Bladder microvascular endothelial cell (primary cell): Measurements from ENCODE around the gene HDX. TPM values are rescaled to one million over a fixed set of nuclear protein-coding genes. Genes with fewer than 3 reads are reported as not detected.

Experiments
- total RNA-seq: library from RNA; depleted of rRNA; stranded (reverse); fragments of >200 nt; gene quantifications from 2 replicates; pipeline ENCODE4 v1.2.3, GENCODE V29; 2014

Gene HDX, protein sequence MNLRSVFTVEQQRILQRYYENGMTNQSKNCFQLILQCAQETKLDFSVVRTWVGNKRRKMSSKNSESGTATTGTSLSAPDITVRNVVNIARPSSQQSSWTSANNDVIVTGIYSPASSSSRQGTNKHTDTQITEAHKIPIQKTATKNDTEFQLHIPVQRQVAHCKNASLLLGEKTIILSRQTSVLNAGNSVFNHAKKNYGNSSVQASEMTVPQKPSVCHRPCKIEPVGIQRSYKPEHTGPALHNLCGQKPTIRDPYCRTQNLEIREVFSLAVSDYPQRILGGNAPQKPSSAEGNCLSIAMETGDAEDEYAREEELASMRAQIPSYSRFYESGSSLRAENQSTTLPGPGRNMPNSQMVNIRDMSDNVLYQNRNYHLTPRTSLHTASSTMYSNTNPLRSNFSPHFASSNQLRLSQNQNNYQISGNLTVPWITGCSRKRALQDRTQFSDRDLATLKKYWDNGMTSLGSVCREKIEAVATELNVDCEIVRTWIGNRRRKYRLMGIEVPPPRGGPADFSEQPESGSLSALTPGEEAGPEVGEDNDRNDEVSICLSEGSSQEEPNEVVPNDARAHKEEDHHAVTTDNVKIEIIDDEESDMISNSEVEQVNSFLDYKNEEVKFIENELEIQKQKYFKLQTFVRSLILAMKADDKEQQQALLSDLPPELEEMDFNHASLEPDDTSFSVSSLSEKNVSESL
- 4.2 and 9.8 TPM in 2 replicates for total RNA-seq

DNA sequence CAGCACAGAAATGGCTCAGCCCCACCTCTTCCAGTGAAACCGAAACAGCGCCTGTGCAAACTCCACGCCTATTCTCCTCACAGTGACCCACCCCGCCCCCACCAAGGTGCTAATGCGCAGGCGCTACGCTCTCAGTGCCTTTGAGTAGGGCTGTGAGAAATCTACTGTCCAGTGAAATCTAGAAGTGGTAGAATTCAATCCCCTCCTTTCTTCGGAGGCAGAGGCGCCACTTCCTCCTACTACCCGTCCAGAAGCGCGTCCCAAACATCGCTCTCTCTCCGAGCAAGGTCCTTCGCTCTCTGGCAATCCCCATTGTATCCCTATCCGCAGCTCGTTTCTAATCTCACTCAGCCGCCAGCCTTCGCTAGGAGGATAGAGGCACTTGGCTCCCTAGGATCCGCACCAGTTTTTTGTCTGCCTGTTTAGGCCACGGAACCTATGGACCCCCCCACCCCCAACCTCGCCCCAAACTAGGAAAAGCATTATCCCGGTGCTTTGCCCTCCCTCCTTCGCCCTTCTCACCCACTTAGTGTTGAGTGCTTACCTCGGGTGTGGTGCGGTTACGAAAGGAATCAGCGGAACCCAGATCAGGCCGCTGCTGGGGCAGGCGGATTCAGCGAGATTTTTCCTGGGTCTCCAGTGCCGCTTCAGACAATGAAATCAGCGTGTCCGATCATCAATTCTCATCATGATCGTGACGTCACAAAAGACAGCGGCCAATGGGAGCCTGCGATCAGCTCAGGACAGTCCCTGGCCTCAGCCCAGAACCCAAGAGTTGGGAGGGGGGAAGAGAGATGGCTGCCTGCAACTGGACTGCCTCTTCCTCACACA, at the start of gene HDX:
TSS of gene HDX (minus strand) at position 656 of the 831 bp plus-strand sequence. CDS start 27,056 bp downstream, outside the sequence.

